KMS-11 (cell line): ENCODE measurements around the gene PDZD11.
"Not testable (repeated sequence)": the region's sequence is repeated elsewhere in the genome, so short reads cannot be mapped to it uniquely, and the experiment has no call there.

ENCODE experiments used
- H2AFZ ChIP-seq: fragments of 200-600 bp; sonication (generic); 2 replicates; pipeline ENCODE4 v1.6.1; 2016; ENCODE audit warnings: antibody characterized with exemption, mixed run types, low read depth
- H3K27ac ChIP-seq: fragments of 200-600 bp; sonication (generic); 2 replicates; pipeline ENCODE4 v1.6.1; 2016; ENCODE audit warnings: mild to moderate bottlenecking, mixed run types
- H3K27me3 ChIP-seq: fragments of 200-600 bp; sonication (generic); 2 replicates; pipeline ENCODE4 v1.6.1; 2017; ENCODE audit warnings: mild to moderate bottlenecking, low read depth, mixed run types, moderate library complexity; ENCODE audit not compliant: insufficient read depth
- H3K36me3 ChIP-seq: fragments of 200-600 bp; sonication (generic); 2 replicates; pipeline ENCODE4 v1.6.1; 2017; ENCODE audit warnings: mild to moderate bottlenecking, mixed run types; ENCODE audit not compliant: insufficient read depth
- H3K4me1 ChIP-seq: fragments of 200-600 bp; sonication (generic); 2 replicates; pipeline ENCODE4 v1.6.1; 2016; ENCODE audit warnings: mild to moderate bottlenecking, low read depth, mixed run types; ENCODE audit not compliant: poor library complexity, severe bottlenecking
- H3K4me2 ChIP-seq: fragments of 200-600 bp; sonication (generic); 2 replicates; pipeline ENCODE4 v1.7.0; 2016; ENCODE audit warnings: mild to moderate bottlenecking, mixed run types
- H3K4me3 ChIP-seq: fragments of 200-600 bp; sonication (generic); IDR thresholded peaks from 2 replicates; pipeline ENCODE4 v1.6.1; 2017; ENCODE audit warnings: low read depth, low read length, mixed read lengths; ENCODE audit not compliant: insufficient read depth
- H3K79me2 ChIP-seq: fragments of 200-600 bp; sonication (generic); 2 replicates; pipeline ENCODE4 v1.6.1; 2016; ENCODE audit warnings: low read depth, mixed run types; ENCODE audit not compliant: insufficient read depth
- H3K9ac ChIP-seq: fragments of 200-600 bp; sonication (generic); 2 replicates; pipeline ENCODE4 v1.6.1; 2016; ENCODE audit warnings: mild to moderate bottlenecking, mixed run types
- H4K20me1 ChIP-seq: fragments of 200-600 bp; sonication (generic); 2 replicates; pipeline ENCODE4 v1.6.1; 2016; ENCODE audit warnings: mild to moderate bottlenecking, mixed run types; ENCODE audit not compliant: insufficient read depth
- CTCF ChIP-seq: fragments of 200-600 bp; sonication (generic); conservative IDR thresholded peaks from 2 replicates; pipeline ENCODE4 v1.6.1; 2017; ENCODE audit warnings: low read depth, mild to moderate bottlenecking, antibody characterized with exemption, low read length, moderate library complexity, mixed read lengths

Gene PDZD11

GRCh38 chrX:70331161-70331560, 41.4 kb upstream of the PDZD11 start:
- TF ChIP-seq CTCF: no peak

GRCh38 chrX:70324326-70324725, 34.6 kb upstream of the PDZD11 start:
- Histone ChIP-seq H3K4me1 (no peaks in the 10 kb centered on the region), H2AFZ (no peak overlapping the region), H3K27ac (no peak overlapping the region), H3K79me2 (no peaks in the 10 kb centered on the region), H3K27me3 (no peaks in the 10 kb centered on the region), H3K9ac (no peak overlapping the region), H4K20me1 (no peaks in the 10 kb centered on the region), H3K4me2 (no peak overlapping the region), H3K36me3 (no peaks in the 10 kb centered on the region), H3K4me3 (no peak overlapping the region)
- no peak for TF ChIP-seq CTCF

More at GRCh38 chrX:70331161-70331560, 41.4 kb upstream of the PDZD11 start:
- H3K9ac ChIP-seq: no peak overlapping the region
- no peaks in the 10 kb centered on the region for H4K20me1 ChIP-seq
- H3K4me2 ChIP-seq: no peak overlapping the region
- no peaks in the 10 kb centered on the region for H3K79me2 ChIP-seq
- peaks cover 4% of the 10 kb centered on the region for H3K4me1 ChIP-seq
- H3K36me3 ChIP-seq: no peaks in the 10 kb centered on the region
- no peak overlapping the region for H2AFZ ChIP-seq
- no peaks in the 10 kb centered on the region for H3K27me3 ChIP-seq
- H3K27ac ChIP-seq: no peak overlapping the region
- H3K4me3 ChIP-seq: no peak overlapping the region

GRCh38 chrX:70323628-70324027, 33.9 kb upstream of the PDZD11 start:
- not testable (repeated sequence) for H3K27ac ChIP-seq, H3K4me3 ChIP-seq, H2AFZ ChIP-seq, H3K9ac ChIP-seq, H4K20me1 ChIP-seq, H3K4me2 ChIP-seq, H3K79me2 ChIP-seq, H3K36me3 ChIP-seq, H3K27me3 ChIP-seq, H3K4me1 ChIP-seq

- H3K27ac ChIP-seq: no peak overlapping the region
- no peak for TF ChIP-seq CTCF
- no peak overlapping the region for H3K9ac ChIP-seq
- H3K4me2 ChIP-seq: no peak overlapping the region
- no peak overlapping the region for H2AFZ ChIP-seq
- H3K79me2 ChIP-seq: no peaks in the 10 kb centered on the region
- no peaks in the 10 kb centered on the region for H4K20me1 ChIP-seq
- no peaks in the 10 kb centered on the region for H3K27me3 ChIP-seq
- H3K4me3 ChIP-seq: no peak overlapping the region
- no peaks in the 10 kb centered on the region for H3K4me1 ChIP-seq
- H3K36me3 ChIP-seq: no peaks in the 10 kb centered on the region
Observed at GRCh38 chrX:70322784-70323183, 33.1 kb upstream of the PDZD11 start.

GRCh38 chrX:70313503-70313902, 23.8 kb upstream of the PDZD11 start:
- TF ChIP-seq CTCF: no peak
- Histone ChIP-seq H3K79me2 (no peaks in the 10 kb centered on the region), H3K9ac (no peak overlapping the region), H3K4me1 (no peaks in the 10 kb centered on the region), H3K27me3 (no peaks in the 10 kb centered on the region), H3K27ac (no peak overlapping the region), H3K4me3 (no peak overlapping the region), H3K36me3 (no peaks in the 10 kb centered on the region), H2AFZ (no peak overlapping the region), H3K4me2 (no peak overlapping the region), H4K20me1 (no peaks in the 10 kb centered on the region)
